Body of pancreas (tissue), 4 donors: ENCODE results near the gene DNMBP. TPM values are rescaled to one million over a fixed set of nuclear protein-coding genes. Genes with fewer than 3 reads are reported as not detected.

ENCODE experiments used
- ATAC-seq: fragments of 150-250 bp; one replicate; pipeline ENCODE4 v1.9.1; 2016
- DNase-seq, 4 donors: peaks; one replicate each; pipeline ENCODE4 v3.0.0-alpha.2; 2019
- H3K27ac ChIP-seq, 4 donors: fragments of 200-600 bp; sonication (generic); 1 replicate in 3 of 4; 2 replicates in 1 of 4; pipeline versions ENCODE4 v1.5.1 to v1.6.1; 2016 to 2019; ENCODE audit warnings: mild to moderate bottlenecking in 1 of 4, mixed read lengths in 1 of 4, moderate library complexity in 1 of 4
- H3K27me3 ChIP-seq, 2 donors: fragments of 200-600 bp; sonication (generic); one replicate each; pipeline ENCODE4 v1.6.0; 2016; ENCODE audit warnings: mild to moderate bottlenecking in 1 of 2
- H3K36me3 ChIP-seq, 2 donors: fragments of 200-600 bp; sonication (generic); replicated peaks in 1 of 2; 2 replicates each; pipeline ENCODE4 v1.5.1; 2016; ENCODE audit warnings: low read depth in 2 of 2; ENCODE audit not compliant: insufficient read depth in 1 of 2
- H3K4me1 ChIP-seq: fragments of 200-600 bp; sonication (generic); one replicate; pipeline ENCODE4 v1.6.0; 2016
- H3K4me3 ChIP-seq, 2 donors: fragments of 200-600 bp; sonication (generic); 1 replicate in 1 of 2; 2 replicates in 1 of 2; pipeline ENCODE4 v1.5.1; 2016 to 2019
- H3K9me3 ChIP-seq, 3 donors: fragments of 200-600 bp; sonication (generic); 1 replicate in 2 of 3; 2 replicates in 1 of 3; pipeline ENCODE4 v1.5.1; 2016
- CTCF ChIP-seq, 7 experiments: fragments of 450-650 bp in 4 of 7; fragments of 200-600 bp in 3 of 7; sonication (generic) in 3 of 7; IDR thresholded peaks; one replicate each; pipeline ENCODE4 v1.5.1; 2016 to 2019; ENCODE audit warnings: antibody characterized with exemption in 7 of 7
- POLR2A ChIP-seq, 3 donors: fragments of 450-650 bp; IDR thresholded peaks; one replicate each; pipeline ENCODE4 v1.6.1; 2016; ENCODE audit warnings: antibody characterized with exemption in 3 of 3, mild to moderate bottlenecking in 2 of 3
- WGBS, 2 donors: methylation state at CpG; one replicate each; pipeline ENCODE4 v1.1.5; 2017; 5-methylcytosine and 5-hydroxymethylcytosine counted together
- intact Hi-C: fragments of 100-400 bp; cut with DNase I; formaldehyde crosslinking; loops from one replicate; pipeline ENCODE4 v1.15.1; 2023
- total RNA-seq, 2 donors: library from RNA; depleted of rRNA; stranded (reverse); fragments of >200 nt; gene quantifications; one replicate each; pipeline ENCODE4 v1.1.0, GENCODE V29; 2016

The DNMBP gene
- total RNA-seq, 2 donors from 2014 or later: 11.5 to 19.2 TPM

- WGBS, 2 donors: 74 to 84% methylated on average over 9 to 11 of the region's 11 CpGs
Measured at GRCh38 chr10:99850021-99850766, 159.6 kb downstream of the DNMBP start.

DNA sequence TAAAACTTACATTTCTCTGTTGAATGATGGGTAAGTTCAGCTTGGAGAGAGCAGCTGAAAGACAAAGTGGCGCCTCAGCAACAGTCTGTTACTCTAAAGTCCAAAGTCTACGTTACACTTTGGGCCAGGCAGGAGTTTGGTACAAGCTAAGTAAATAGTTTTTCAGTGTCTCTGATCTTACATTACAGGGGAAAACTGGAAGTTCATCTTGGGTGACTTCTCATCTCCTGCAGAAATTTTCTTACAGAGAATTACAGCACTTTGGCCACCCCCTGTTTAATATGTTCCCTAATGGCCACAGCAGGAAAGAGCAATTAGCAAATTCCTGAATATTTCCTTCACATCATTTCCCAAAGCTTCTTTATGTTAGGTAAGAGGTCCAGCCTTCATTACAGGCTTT, 160.2 kb downstream of the DNMBP start:
- H3K4me1 ChIP-seq: peaks cover 6% of the 10 kb centered on the region
- no peak overlapping the region for H3K4me3 ChIP-seq
- DNase-seq (no peak), ATAC-seq (no peak)
- WGBS, 2 donors: 69 to 71% methylated on average over 2 of the region's 2 CpGs
- no peak overlapping the region for H3K27ac ChIP-seq
- no peak for TF ChIP-seq CTCF (IDR thresholded peaks at IDR 0.05)
- TF ChIP-seq POLR2A (IDR thresholded peaks at IDR 0.05): no peak
- no peaks in the 10 kb centered on the region for H3K27me3 ChIP-seq
- H3K36me3 ChIP-seq: no peaks in the 10 kb centered on the region
- H3K9me3 ChIP-seq: no peaks in the 10 kb centered on the region
- intact Hi-C loops: no loop called here

More at GRCh38 chr10:99850021-99850766, 159.6 kb downstream of the DNMBP start:
- Histone ChIP-seq H3K27ac (no peak overlapping the region), H3K4me1 (peaks cover 6% of the 10 kb centered on the region), H3K4me3 (no peak overlapping the region), H3K9me3 (no peaks in the 10 kb centered on the region), H3K27me3 (no peaks in the 10 kb centered on the region), H3K36me3 (no peaks in the 10 kb centered on the region)
- no peak for ATAC-seq
- intact Hi-C loops: loop anchor here (10.0 kb wide), 1 partner anchor 105 kb away; no protein-coding TSS in a partner anchor
- TF ChIP-seq CTCF (IDR thresholded peaks at IDR 0.05) (no peak), POLR2A (IDR thresholded peaks at IDR 0.05) (no peak)
- no peak for DNase-seq

DNA sequence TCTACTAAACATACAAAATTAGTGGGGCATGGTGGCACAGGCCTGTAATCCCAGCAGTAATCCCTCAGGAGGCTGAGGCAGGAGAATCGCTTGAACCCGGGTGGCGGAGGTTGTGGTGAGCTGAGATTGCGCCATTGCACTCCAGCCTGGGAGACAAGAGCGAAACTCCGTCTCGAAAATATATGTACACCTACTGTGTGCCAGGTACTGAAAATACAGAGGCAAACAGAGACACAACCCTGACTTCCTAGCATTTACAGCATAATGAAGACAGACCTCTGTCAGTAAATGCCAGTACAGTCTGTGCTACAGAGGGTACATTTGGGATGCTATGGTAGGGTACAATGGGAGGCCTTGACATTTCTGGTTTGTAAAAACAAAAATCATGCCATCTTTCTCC, 160.7 kb downstream of the DNMBP start:
- no peak overlapping the region for H3K27ac ChIP-seq
- H3K9me3 ChIP-seq: no peaks in the 10 kb centered on the region
- no peak overlapping the region for H3K4me3 ChIP-seq
- H3K36me3 ChIP-seq: no peaks in the 10 kb centered on the region
- 94 to 96% methylated on average over 7 of the region's 7 CpGs for WGBS, 2 donors
- TF ChIP-seq CTCF (IDR thresholded peaks at IDR 0.05) (no peak), POLR2A (IDR thresholded peaks at IDR 0.05) (no peak)
- DNase-seq: no peak
- no peaks in the 10 kb centered on the region for H3K27me3 ChIP-seq
- ATAC-seq: no peak
- peaks cover 6% of the 10 kb centered on the region for H3K4me1 ChIP-seq
- intact Hi-C loops: no loop called here

DNA sequence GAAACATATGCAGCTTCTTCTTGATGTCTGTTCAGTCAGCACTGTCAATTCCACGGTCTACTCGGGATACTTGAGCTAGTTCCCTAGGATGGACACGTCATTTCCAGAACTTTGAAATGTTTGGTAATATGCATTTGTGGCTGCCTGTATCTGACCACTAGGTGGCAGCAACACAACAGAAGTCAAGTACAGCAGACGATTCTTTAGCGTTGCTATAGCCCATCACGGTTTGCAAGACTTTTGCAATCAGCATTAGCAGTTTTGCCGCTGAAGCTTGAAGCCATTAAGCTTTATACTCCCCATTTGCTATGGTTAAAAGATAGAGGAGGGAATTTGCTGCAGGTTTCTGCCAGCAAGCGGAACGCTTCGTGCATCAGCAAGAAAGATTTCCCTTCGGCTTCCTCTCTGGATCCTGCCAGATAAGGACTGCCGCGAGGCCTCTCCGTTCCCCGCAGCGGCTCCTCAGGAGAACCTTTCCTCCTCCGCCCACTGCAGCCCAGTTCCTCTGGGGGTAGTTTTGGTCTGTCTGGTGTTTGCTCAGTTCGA, 163.8 kb downstream of the DNMBP start:
- intact Hi-C loops: loop anchor here (2.0 kb wide), 1 partner anchor 201 kb away; no protein-coding TSS in a partner anchor

More for the DNA sequence above, 163.8 kb downstream of the DNMBP start:
- peaks cover 6% of the 10 kb centered on the region for H3K4me1 ChIP-seq
- no peaks in the 10 kb centered on the region for H3K36me3 ChIP-seq
- no peaks in the 10 kb centered on the region for H3K9me3 ChIP-seq
- TF ChIP-seq CTCF (IDR thresholded peaks at IDR 0.05): peak; percentile 69 to 97 (median 95)
- TF ChIP-seq POLR2A (IDR thresholded peaks at IDR 0.05): no peak
- ATAC-seq (peak; percentile 93), DNase-seq (peak; percentile 78 to 86 (median 84))
- no peaks in the 10 kb centered on the region for H3K27me3 ChIP-seq
- no peak overlapping the region for H3K27ac ChIP-seq
- 6 to 14% methylated on average over 14 to 18 of the region's 18 CpGs for WGBS, 2 donors
- no peak overlapping the region for H3K4me3 ChIP-seq
